Smooth muscle cell (in vitro differentiated cells): Measurements from ENCODE around the gene COL27A1. TPM values are rescaled to one million over a fixed set of nuclear protein-coding genes. Genes with fewer than 3 reads are reported as not detected.

Experiments
- DNase-seq: peaks from one replicate; lab custom pipeline; 2025; ENCODE audit not compliant: unreplicated experiment; lab: John Stamatoyannopoulos, UW
- H2AFZ ChIP-seq: fragments of 200-600 bp; sonication (generic); 2 replicates; pipeline ENCODE4 v1.6.0; 2016; ENCODE audit warnings: antibody characterized with exemption, low read depth, mild to moderate bottlenecking
- H3F3A ChIP-seq: fragments of 200-600 bp; sonication (generic); 2 replicates; pipeline ENCODE4 v1.6.0; 2017; ENCODE audit warnings: antibody characterized with exemption, low read depth
- H3K27ac ChIP-seq: fragments of 200-600 bp; sonication (generic); 2 replicates; pipeline ENCODE4 v1.5.1; 2016; ENCODE audit warnings: low read depth, mild to moderate bottlenecking
- H3K27me3 ChIP-seq: fragments of 200-600 bp; sonication (generic); 2 replicates; pipeline ENCODE4 v1.6.1; 2016; ENCODE audit warnings: low read depth, mild to moderate bottlenecking
- H3K36me3 ChIP-seq: fragments of 200-600 bp; sonication (generic); 2 replicates; pipeline ENCODE4 v1.5.1; 2016; ENCODE audit warnings: low read depth
- H3K4me1 ChIP-seq: fragments of 200-600 bp; sonication (generic); 2 replicates; pipeline ENCODE4 v1.5.1; 2016; ENCODE audit warnings: low read depth
- H3K4me2 ChIP-seq: fragments of 200-600 bp; sonication (generic); 2 replicates; pipeline ENCODE4 v1.6.0; 2016; ENCODE audit warnings: mild to moderate bottlenecking
- H3K4me3 ChIP-seq: fragments of 200-600 bp; sonication (generic); 2 replicates; pipeline ENCODE4 v1.5.1; 2016; ENCODE audit warnings: mild to moderate bottlenecking
- H3K79me2 ChIP-seq: fragments of 200-600 bp; sonication (generic); 2 replicates; pipeline ENCODE4 v1.6.0; 2016; ENCODE audit warnings: low read depth, mild to moderate bottlenecking
- H3K9ac ChIP-seq: fragments of 200-600 bp; sonication (generic); 2 replicates; pipeline ENCODE4 v1.6.0; 2016; ENCODE audit warnings: low read depth
- H3K9me3 ChIP-seq: fragments of 200-600 bp; sonication (generic); replicated peaks from 2 replicates; pipeline ENCODE4 v1.5.1; 2016; ENCODE audit warnings: low read depth
- H4K20me1 ChIP-seq: fragments of 200-600 bp; sonication (generic); 2 replicates; pipeline ENCODE4 v1.6.0; 2016; ENCODE audit warnings: low read depth
- CTCF ChIP-seq: fragments of 200-600 bp; sonication (generic); IDR thresholded peaks from 2 replicates; pipeline ENCODE4 v1.5.1; 2017; ENCODE audit warnings: borderline replicate concordance, mild to moderate bottlenecking, antibody characterized with exemption; ENCODE audit not compliant: insufficient read depth, poor library complexity, severe bottlenecking
- WGBS: methylation state at CpG from one replicate; pipeline ENCODE4 v1.1.7; 2016; ENCODE audit warnings: low lambda C conversion rate; 5-methylcytosine and 5-hydroxymethylcytosine counted together
- polyA plus RNA-seq: library from polyadenylated mRNA; unstranded; fragments of >200 nt; fragmentation: Nextera tagmentation; extraction: Ambion mirVana; gene quantifications from 2 replicates; pipeline ENCODE4 v1.2.1, GENCODE V29; 2016
- total RNA-seq: library from RNA; depleted of rRNA; stranded (reverse); fragments of >200 nt; gene quantifications from 2 replicates; pipeline ENCODE4 v1.2.3, GENCODE V29; 2014

Gene COL27A1
- total and polyA plus RNA-seq, 2 experiments from 2014 or later, result 18.1 to 19.9 TPM

GRCh38 chr9:114156657-114157421 lies 1.5 kb downstream of the COL27A1 start:
- no peaks in the 10 kb centered on the region for H3K9me3 ChIP-seq
- WGBS, result 19% methylated on average over 28 of the region's 31 CpGs

GRCh38 chr9:114157516-114158176 lies 2.3 kb downstream of the COL27A1 start:
- peak overlapping the region; percentile 61 for H3K4me3 ChIP-seq
- peak overlapping the region; percentile 52 for H3K9ac ChIP-seq
- no peaks in the 10 kb centered on the region for H3K36me3 ChIP-seq
- H3F3A ChIP-seq, result peaks cover 4% of the 10 kb centered on the region
- WGBS, result 49% methylated on average over 9 of the region's 9 CpGs
- no peaks in the 10 kb centered on the region for H3K9me3 ChIP-seq
- H3K79me2 ChIP-seq, result peaks cover 54% of the 10 kb centered on the region
- peak overlapping the region; percentile 93 for H3K4me2 ChIP-seq
- no peak for TF ChIP-seq CTCF
- H2AFZ ChIP-seq, result no peak overlapping the region
- H3K27ac ChIP-seq, result peak overlapping the region; percentile 82
- peaks cover 51% of the 10 kb centered on the region for H4K20me1 ChIP-seq
- H3K27me3 ChIP-seq, result no peaks in the 10 kb centered on the region
- DNase-seq, result no peak
- H3K4me1 ChIP-seq, result peaks cover 26% of the 10 kb centered on the region

More at GRCh38 chr9:114156657-114157421, 1.5 kb downstream of the COL27A1 start:
- H2AFZ ChIP-seq, result no peak overlapping the region
- peaks cover 46% of the 10 kb centered on the region for H3K79me2 ChIP-seq
- peak overlapping the region; percentile 61 for H3K9ac ChIP-seq
- TF ChIP-seq CTCF, result no peak
- DNase-seq, result peak; percentile 70
- H3K27ac ChIP-seq, result peak overlapping the region; percentile 82
- H3K27me3 ChIP-seq, result no peaks in the 10 kb centered on the region
- peaks cover 26% of the 10 kb centered on the region for H3K4me1 ChIP-seq
- no peaks in the 10 kb centered on the region for H3F3A ChIP-seq
- H3K4me2 ChIP-seq, result peak overlapping the region; percentile 93
- H3K36me3 ChIP-seq, result no peaks in the 10 kb centered on the region
- H4K20me1 ChIP-seq, result peaks cover 44% of the 10 kb centered on the region
- H3K4me3 ChIP-seq, result peak overlapping the region; percentile 61

- H3K9ac ChIP-seq, result peak overlapping the region; percentile 34
- H3K9me3 ChIP-seq, result no peaks in the 10 kb centered on the region
- no peaks in the 10 kb centered on the region for H3K36me3 ChIP-seq
- H3K4me1 ChIP-seq, result peaks cover 34% of the 10 kb centered on the region
- H3K27me3 ChIP-seq, result no peaks in the 10 kb centered on the region
- 55% methylated on average over 10 of the region's 10 CpGs for WGBS
- H3K79me2 ChIP-seq, result peaks cover 59% of the 10 kb centered on the region
- H3K4me3 ChIP-seq, result no peak overlapping the region
- peaks cover 53% of the 10 kb centered on the region for H4K20me1 ChIP-seq
- no peak for DNase-seq
- peak overlapping the region; percentile 37 for H3K4me2 ChIP-seq
- peaks cover 4% of the 10 kb centered on the region for H3F3A ChIP-seq
- no peak overlapping the region for H2AFZ ChIP-seq
- peak overlapping the region; percentile 82 for H3K27ac ChIP-seq
- TF ChIP-seq CTCF, result no peak
These were observed 3.3 kb downstream of the COL27A1 start for GRCh38 chr9:114158482-114159130.
